GM23338 (cell line): ENCODE measurements around the gene RXRB. TPM values are rescaled to one million over a fixed set of nuclear protein-coding genes. Genes with fewer than 3 reads are reported as not detected.
A peak's percentile ranks its signal among the peaks of the same experiment; 100 is the strongest.

ENCODE experiments used
- ATAC-seq: fragments of 200-7000 bp; cut with Tn5 transposase; 3 replicates; pipeline ENCODE4 v1.9.1; 2020
- DNase-seq: peaks from one replicate; pipeline ENCODE4 v3.0.0-alpha.2; 2015; ENCODE audit warnings: low spot score
- H2AFZ ChIP-seq: fragments of 200-600 bp; sonication (generic); 2 replicates; pipeline ENCODE4 v1.8.0; 2016; ENCODE audit warnings: antibody characterized with exemption, mild to moderate bottlenecking, moderate library complexity
- H3F3A ChIP-seq: fragments of 200-600 bp; sonication (generic); replicated peaks from 2 replicates; pipeline ENCODE4 v1.8.0; 2017; ENCODE audit warnings: antibody characterized with exemption, mixed run types, low read depth
- H3K27ac ChIP-seq: fragments of 200-600 bp; sonication (generic); 2 replicates; pipeline ENCODE4 v1.6.1; 2016; ENCODE audit warnings: low read depth
- H3K27me3 ChIP-seq: fragments of 200-600 bp; sonication (generic); 2 replicates; pipeline ENCODE4 v1.8.0; 2016; ENCODE audit warnings: mild to moderate bottlenecking, mixed run types, moderate library complexity; ENCODE audit not compliant: insufficient read depth
- H3K36me3 ChIP-seq: fragments of 200-600 bp; sonication (generic); 2 replicates; pipeline ENCODE4 v1.8.0; 2016; ENCODE audit warnings: mild to moderate bottlenecking; ENCODE audit not compliant: insufficient read depth
- H3K4me1 ChIP-seq: fragments of 200-600 bp; sonication (generic); 2 replicates; pipeline ENCODE4 v1.8.0; 2016; ENCODE audit warnings: mild to moderate bottlenecking, moderate library complexity; ENCODE audit not compliant: insufficient read depth
- H3K4me2 ChIP-seq: fragments of 200-600 bp; sonication (generic); 2 replicates; pipeline ENCODE4 v1.7.1; 2017; ENCODE audit warnings: mixed run types
- H3K4me3 ChIP-seq: fragments of 200-600 bp; sonication (generic); 2 replicates; pipeline ENCODE4 v1.6.1; 2016; ENCODE audit warnings: mixed run types
- H3K79me2 ChIP-seq: fragments of 200-600 bp; sonication (generic); replicated peaks from 2 replicates; pipeline ENCODE4 v1.8.0; 2017; ENCODE audit warnings: mild to moderate bottlenecking; ENCODE audit not compliant: insufficient read depth
- H3K9me2 ChIP-seq: fragments of 200-600 bp; sonication (generic); 2 replicates; pipeline ENCODE4 v1.8.0; 2017; ENCODE audit not compliant: insufficient read depth
- H4K20me1 ChIP-seq: fragments of 200-600 bp; sonication (generic); replicated peaks from 2 replicates; pipeline ENCODE4 v1.8.0; 2017; ENCODE audit warnings: mild to moderate bottlenecking; ENCODE audit not compliant: insufficient read depth
- H3K27ac Mint-ChIP-seq: 2 replicates; pipeline ENCODE4 v1.8.0; 2020; ENCODE audit warnings: inconsistent platforms, mild to moderate bottlenecking, moderate library complexity, mixed read lengths
- H3K27me3 Mint-ChIP-seq: 3 replicates; pipeline ENCODE4 v1.8.0; 2022; ENCODE audit warnings: low read depth, mild to moderate bottlenecking, moderate library complexity, mixed read lengths, inconsistent platforms; ENCODE audit not compliant: insufficient read depth, poor library complexity
- H3K36me3 Mint-ChIP-seq: 3 replicates; pipeline ENCODE4 v1.8.0; 2021; ENCODE audit warnings: low read depth, mild to moderate bottlenecking, inconsistent platforms, moderate library complexity, mixed read lengths
- H3K4me1 Mint-ChIP-seq: 3 replicates; pipeline ENCODE4 v1.8.0; 2020; ENCODE audit warnings: mild to moderate bottlenecking, inconsistent platforms, mixed read lengths
- H3K4me3 Mint-ChIP-seq: 3 replicates; pipeline ENCODE4 v1.8.0; 2021; ENCODE audit warnings: moderate library complexity, mild to moderate bottlenecking, inconsistent platforms, mixed read lengths
- H3K9me3 Mint-ChIP-seq: 3 replicates; pipeline ENCODE4 v1.8.0; 2020; ENCODE audit warnings: moderate library complexity, mild to moderate bottlenecking, inconsistent platforms, mixed read lengths
- CREB1 ChIP-seq: fragments of 250-450 bp; sonication (Bioruptor Pico); IDR thresholded peaks from 2 replicates; pipeline ENCODE4 v1.5.0; 2020; ENCODE audit warnings: low read depth, mild to moderate bottlenecking, moderate library complexity
- NANOG ChIP-seq: IDR thresholded peaks from 2 replicates; pipeline ENCODE4 v1.6.1; 2016; ENCODE audit warnings: antibody characterized with exemption, borderline replicate concordance
- POLR2AphosphoS5 ChIP-seq: IDR thresholded peaks from 2 replicates; pipeline ENCODE4 v1.6.1; 2016; ENCODE audit warnings: antibody characterized with exemption, low read depth
- polyA plus RNA-seq: library from polyadenylated mRNA; unstranded; fragments of >200 nt; fragmentation: Nextera tagmentation; extraction: Ambion mirVana; gene quantifications from 2 replicates; pipeline ENCODE4 v1.2.1, GENCODE V29; 2016
- total RNA-seq: library from RNA; depleted of rRNA; stranded (reverse); fragments of >200 nt; shearing (Covaris generic); gene quantifications from 2 replicates; pipeline ENCODE4 v1.2.3, GENCODE V29; 2014
- TF ChIP-seq, protein P1 (sequence below): fragments of 250-450 bp; sonication (Bioruptor Pico); IDR thresholded peaks from 2 replicates; pipeline ENCODE4 v1.5.0; 2020; ENCODE audit warnings: mild to moderate bottlenecking, moderate library complexity
- TF ChIP-seq, protein P2 (sequence below), 2 experiments: fragments of 200-600 bp in 1 of 2; sonication (generic) in 1 of 2; conservative IDR thresholded peaks; 2 replicates each; pipeline versions ENCODE4 v1.5.1 to v1.6.1; 2016 to 2017; ENCODE audit warnings: antibody characterized with exemption in 2 of 2, low read depth in 2 of 2, mild to moderate bottlenecking in 2 of 2, moderate library complexity in 1 of 2

RXRB gene
- total and polyA plus RNA-seq, 2 experiments from 2014 or later = 6.9 to 11.6 TPM

DNA sequence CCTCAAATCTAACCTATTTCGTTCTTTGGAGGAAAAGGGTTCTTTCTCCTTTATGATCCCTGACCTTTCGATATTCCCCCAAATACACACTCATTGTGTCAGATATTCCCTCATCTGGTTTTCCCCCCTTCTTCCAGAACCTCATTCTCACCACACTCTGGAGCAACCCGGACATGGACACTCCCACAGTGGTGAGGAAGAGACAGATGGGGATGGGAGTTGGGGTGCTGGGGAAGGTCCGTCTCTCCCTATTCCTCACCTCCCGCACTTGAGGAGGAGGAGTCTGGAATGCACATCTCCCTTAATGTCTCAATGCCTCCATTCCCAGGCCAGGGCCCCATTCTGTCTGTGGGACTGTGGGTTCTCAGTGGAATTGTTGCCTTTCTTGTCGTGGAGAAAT is 1.5 kb upstream of the RXRB start (continued):
- TF ChIP-seq, protein P1, sequence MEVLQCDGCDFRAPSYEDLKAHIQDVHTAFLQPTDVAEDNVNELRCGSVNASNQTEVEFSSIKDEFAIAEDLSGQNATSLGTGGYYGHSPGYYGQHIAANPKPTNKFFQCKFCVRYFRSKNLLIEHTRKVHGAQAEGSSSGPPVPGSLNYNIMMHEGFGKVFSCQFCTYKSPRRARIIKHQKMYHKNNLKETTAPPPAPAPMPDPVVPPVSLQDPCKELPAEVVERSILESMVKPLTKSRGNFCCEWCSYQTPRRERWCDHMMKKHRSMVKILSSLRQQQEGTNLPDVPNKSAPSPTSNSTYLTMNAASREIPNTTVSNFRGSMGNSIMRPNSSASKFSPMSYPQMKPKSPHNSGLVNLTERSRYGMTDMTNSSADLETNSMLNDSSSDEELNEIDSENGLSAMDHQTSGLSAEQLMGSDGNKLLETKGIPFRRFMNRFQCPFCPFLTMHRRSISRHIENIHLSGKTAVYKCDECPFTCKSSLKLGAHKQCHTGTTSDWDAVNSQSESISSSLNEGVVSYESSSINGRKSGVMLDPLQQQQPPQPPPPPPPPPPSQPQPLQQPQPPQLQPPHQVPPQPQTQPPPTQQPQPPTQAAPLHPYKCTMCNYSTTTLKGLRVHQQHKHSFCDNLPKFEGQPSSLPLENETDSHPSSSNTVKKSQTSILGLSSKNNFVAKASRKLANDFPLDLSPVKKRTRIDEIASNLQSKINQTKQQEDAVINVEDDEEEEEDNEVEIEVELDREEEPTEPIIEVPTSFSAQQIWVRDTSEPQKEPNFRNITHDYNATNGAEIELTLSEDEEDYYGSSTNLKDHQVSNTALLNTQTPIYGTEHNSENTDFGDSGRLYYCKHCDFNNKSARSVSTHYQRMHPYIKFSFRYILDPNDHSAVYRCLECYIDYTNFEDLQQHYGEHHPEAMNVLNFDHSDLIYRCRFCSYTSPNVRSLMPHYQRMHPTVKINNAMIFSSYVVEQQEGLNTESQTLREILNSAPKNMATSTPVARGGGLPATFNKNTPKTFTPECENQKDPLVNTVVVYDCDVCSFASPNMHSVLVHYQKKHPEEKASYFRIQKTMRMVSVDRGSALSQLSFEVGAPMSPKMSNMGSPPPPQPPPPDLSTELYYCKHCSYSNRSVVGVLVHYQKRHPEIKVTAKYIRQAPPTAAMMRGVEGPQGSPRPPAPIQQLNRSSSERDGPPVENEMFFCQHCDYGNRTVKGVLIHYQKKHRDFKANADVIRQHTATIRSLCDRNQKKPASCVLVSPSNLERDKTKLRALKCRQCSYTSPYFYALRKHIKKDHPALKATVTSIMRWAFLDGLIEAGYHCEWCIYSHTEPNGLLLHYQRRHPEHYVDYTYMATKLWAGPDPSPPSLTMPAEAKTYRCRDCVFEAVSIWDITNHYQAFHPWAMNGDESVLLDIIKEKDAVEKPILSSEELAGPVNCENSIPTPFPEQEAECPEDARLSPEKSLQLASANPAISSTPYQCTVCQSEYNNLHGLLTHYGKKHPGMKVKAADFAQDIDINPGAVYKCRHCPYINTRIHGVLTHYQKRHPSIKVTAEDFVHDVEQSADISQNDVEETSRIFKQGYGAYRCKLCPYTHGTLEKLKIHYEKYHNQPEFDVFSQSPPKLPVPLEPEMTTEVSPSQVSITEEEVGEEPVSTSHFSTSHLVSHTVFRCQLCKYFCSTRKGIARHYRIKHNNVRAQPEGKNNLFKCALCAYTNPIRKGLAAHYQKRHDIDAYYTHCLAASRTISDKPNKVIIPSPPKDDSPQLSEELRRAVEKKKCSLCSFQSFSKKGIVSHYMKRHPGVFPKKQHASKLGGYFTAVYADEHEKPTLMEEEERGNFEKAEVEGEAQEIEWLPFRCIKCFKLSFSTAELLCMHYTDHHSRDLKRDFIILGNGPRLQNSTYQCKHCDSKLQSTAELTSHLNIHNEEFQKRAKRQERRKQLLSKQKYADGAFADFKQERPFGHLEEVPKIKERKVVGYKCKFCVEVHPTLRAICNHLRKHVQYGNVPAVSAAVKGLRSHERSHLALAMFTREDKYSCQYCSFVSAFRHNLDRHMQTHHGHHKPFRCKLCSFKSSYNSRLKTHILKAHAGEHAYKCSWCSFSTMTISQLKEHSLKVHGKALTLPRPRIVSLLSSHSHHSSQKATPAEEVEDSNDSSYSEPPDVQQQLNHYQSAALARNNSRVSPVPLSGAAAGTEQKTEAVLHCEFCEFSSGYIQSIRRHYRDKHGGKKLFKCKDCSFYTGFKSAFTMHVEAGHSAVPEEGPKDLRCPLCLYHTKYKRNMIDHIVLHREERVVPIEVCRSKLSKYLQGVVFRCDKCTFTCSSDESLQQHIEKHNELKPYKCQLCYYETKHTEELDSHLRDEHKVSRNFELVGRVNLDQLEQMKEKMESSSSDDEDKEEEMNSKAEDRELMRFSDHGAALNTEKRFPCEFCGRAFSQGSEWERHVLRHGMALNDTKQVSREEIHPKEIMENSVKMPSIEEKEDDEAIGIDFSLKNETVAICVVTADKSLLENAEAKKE (CRISPR knock-in tag) = no peak
- TF ChIP-seq CREB1 (CRISPR knock-in tag) = no peak
- TF ChIP-seq, protein P2, sequence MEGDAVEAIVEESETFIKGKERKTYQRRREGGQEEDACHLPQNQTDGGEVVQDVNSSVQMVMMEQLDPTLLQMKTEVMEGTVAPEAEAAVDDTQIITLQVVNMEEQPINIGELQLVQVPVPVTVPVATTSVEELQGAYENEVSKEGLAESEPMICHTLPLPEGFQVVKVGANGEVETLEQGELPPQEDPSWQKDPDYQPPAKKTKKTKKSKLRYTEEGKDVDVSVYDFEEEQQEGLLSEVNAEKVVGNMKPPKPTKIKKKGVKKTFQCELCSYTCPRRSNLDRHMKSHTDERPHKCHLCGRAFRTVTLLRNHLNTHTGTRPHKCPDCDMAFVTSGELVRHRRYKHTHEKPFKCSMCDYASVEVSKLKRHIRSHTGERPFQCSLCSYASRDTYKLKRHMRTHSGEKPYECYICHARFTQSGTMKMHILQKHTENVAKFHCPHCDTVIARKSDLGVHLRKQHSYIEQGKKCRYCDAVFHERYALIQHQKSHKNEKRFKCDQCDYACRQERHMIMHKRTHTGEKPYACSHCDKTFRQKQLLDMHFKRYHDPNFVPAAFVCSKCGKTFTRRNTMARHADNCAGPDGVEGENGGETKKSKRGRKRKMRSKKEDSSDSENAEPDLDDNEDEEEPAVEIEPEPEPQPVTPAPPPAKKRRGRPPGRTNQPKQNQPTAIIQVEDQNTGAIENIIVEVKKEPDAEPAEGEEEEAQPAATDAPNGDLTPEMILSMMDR (conservative IDR thresholded peaks at IDR 0.05; ENCODE audit: low read depth in 2 of 2) = no peak
- no peak for TF ChIP-seq POLR2AphosphoS5

DNA sequence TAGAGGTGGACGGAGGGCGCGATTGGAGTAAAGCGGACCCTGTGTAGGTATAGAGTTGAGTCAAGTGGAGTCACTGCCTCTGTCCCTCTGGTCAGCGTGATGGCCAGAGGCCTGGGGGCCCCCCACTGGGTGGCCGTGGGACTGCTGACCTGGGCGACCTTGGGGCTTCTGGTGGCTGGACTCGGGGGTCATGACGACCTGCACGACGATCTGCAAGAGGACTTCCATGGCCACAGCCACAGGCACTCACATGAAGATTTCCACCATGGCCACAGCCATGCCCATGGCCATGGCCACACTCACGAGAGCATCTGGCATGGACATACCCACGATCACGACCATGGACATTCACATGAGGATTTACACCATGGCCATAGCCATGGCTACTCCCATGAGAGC is 681 bp upstream of the RXRB start:
- Histone ChIP-seq H3K79me2 (peaks cover 23% of the 10 kb centered on the region), H2AFZ (peak overlapping the region; percentile 98), H3K9me2 (no peaks in the 10 kb centered on the region), H4K20me1 (peaks cover 25% of the 10 kb centered on the region), H3K36me3 (peaks cover 11% of the 10 kb centered on the region; the same call in 1 of the 2 replicates), H3K4me2 (peak overlapping the region; percentile 98), H3K27me3 (peaks cover 13% of the 10 kb centered on the region), H3F3A (peaks cover 37% of the 10 kb centered on the region), H3K4me3 (peak overlapping the region; percentile 93), H3K27ac (peak overlapping the region; percentile 95), H3K4me1 (peaks cover 23% of the 10 kb centered on the region)
- ATAC-seq (no peak), DNase-seq (no peak)
- H3K4me3 Mint-ChIP-seq = peak overlapping the region; percentile 100
- no peaks in the 10 kb centered on the region; the same call in 1 of the 3 replicates for H3K9me3 Mint-ChIP-seq
- H3K27me3 Mint-ChIP-seq = peaks cover 28% of the 10 kb centered on the region
- H3K36me3 Mint-ChIP-seq = peaks cover 31% of the 10 kb centered on the region
- H3K27ac Mint-ChIP-seq = peak overlapping the region; percentile 99
- H3K4me1 Mint-ChIP-seq = peaks cover 68% of the 10 kb centered on the region
- TF ChIP-seq POLR2AphosphoS5 = no peak
- TF ChIP-seq, protein P1 (CRISPR knock-in tag) = no peak
- no peak for TF ChIP-seq NANOG
